Activated CD4-positive, CD25-positive, alpha-beta regulatory T cell (primary cell): ENCODE results near the gene ADAR.
"Not testable (repeated sequence)": the region's sequence is repeated elsewhere in the genome, so short reads cannot be mapped to it uniquely, and the experiment has no call there.

ENCODE experiments used
- DNase-seq, 4 experiments: peaks; one replicate each; lab custom pipeline; 2025; lab: John Stamatoyannopoulos, UW

ADAR gene

GRCh38 chr1:154607609-154608396 lies at the start of gene ADAR:
Gene ADAR, minus strand, starts transcription at chr1:154608186. Its CDS starts 180 bp downstream, at chr1:154608006.
- DNase-seq, result peak; percentile 74 to 83 (median 76)

GRCh38 chr1:154657556-154657955 lies 49.6 kb upstream of the ADAR start:
- no peak for DNase-seq

- DNase-seq, result no peak
Observed at GRCh38 chr1:154652893-154653292, 44.9 kb upstream of the ADAR start.

- DNase-seq, result not testable (repeated sequence)
Observed at GRCh38 chr1:154644724-154645123, 36.7 kb upstream of the ADAR start.

- DNase-seq, result no peak
Observed at GRCh38 chr1:154641534-154641933, 33.5 kb upstream of the ADAR start.

GRCh38 chr1:154639876-154640275 lies 31.9 kb upstream of the ADAR start:
- no peak for DNase-seq

- DNase-seq, result no peak
Observed at GRCh38 chr1:154635171-154635570, 27.2 kb upstream of the ADAR start.

- no peak for DNase-seq
Observed at GRCh38 chr1:154629675-154630073, 21.7 kb upstream of the ADAR start.

GRCh38 chr1:154629061-154629674 lies 21.2 kb upstream of the ADAR start:
- no peak for DNase-seq

GRCh38 chr1:154628121-154628405 lies 20.1 kb upstream of the ADAR start:
- no peak for DNase-seq

- DNase-seq, result peak; percentile 76 to 90 (median 86)
Observed at GRCh38 chr1:154627257-154628120, 19.5 kb upstream of the ADAR start.

GRCh38 chr1:154626456-154627256 lies 18.7 kb upstream of the ADAR start:
- DNase-seq, result no peak

GRCh38 chr1:154624746-154625643 lies 17.0 kb upstream of the ADAR start:
- DNase-seq, result no peak

GRCh38 chr1:154623358-154623757 lies 15.4 kb upstream of the ADAR start:
- no peak for DNase-seq

GRCh38 chr1:154622503-154623039 lies 14.6 kb upstream of the ADAR start:
- no peak for DNase-seq

- DNase-seq, result no peak
Observed at GRCh38 chr1:154621875-154622274, 13.9 kb upstream of the ADAR start.

- DNase-seq, result no peak
Observed at GRCh38 chr1:154620751-154621150, 12.8 kb upstream of the ADAR start.

GRCh38 chr1:154619181-154619948 lies 11.4 kb upstream of the ADAR start:
- no peak for DNase-seq

- DNase-seq, result no peak
Observed at GRCh38 chr1:154616659-154617345, 8.8 kb upstream of the ADAR start.
